ENCODE results near the gene RASSF1.

RASSF1 gene

DNA sequence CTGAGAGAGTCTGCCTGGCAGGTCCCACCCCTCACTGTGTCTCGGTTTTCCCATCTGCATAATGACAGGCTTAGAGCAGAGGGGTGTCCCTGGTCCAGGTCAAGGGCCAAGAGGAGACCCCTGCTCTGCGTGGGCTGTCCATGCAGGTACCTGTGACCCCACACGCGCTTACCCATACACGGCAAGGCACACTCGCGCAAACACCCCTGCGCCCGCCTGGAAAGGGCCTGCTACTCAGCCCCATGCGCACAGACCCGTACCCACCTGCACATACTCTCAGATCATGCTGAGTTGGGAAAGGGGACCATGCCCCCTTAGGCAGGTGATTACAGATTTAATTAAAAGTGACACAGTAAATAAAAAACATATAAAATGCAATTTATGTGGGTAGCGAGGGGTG, 42.1 kb upstream of the RASSF1 start:
- no peak overlapping the region for H3K27ac ChIP-seq
- TF ChIP-seq ZFX (IDR thresholded peaks at IDR 0.05): no peak
- no peak for TF ChIP-seq CTCF (conservative IDR thresholded peaks at IDR 0.05)

DNA sequence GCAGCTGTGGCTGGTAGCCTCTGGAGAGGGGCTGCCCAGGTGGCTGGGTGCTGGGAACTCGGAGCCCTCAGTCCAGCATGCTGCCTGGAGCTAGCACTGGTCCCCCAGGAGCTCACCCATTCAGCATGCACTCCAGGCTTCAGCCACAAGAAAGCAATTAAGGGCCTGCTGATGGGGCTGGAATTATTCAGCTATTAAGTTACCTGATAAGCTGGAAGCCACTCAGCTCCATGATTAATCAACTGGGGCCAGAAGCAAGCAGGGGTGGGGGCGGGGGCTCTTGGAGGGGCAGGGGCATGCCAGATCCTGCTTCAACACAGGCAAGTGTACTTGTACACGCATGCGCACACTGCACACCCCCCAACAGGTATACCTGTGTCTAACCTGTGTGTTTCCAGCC, 40.7 kb upstream of the RASSF1 start:
- H3K27ac ChIP-seq: no peak overlapping the region
- TF ChIP-seq CTCF (conservative IDR thresholded peaks at IDR 0.05) (no peak), ZFX (IDR thresholded peaks at IDR 0.05) (no peak)

GRCh38 chr3:50380405-50381085, 39.9 kb upstream of the RASSF1 start:
- TF ChIP-seq ZFX (IDR thresholded peaks at IDR 0.05): no peak
- no peak for TF ChIP-seq CTCF (conservative IDR thresholded peaks at IDR 0.05)
- H3K27ac ChIP-seq: no peak overlapping the region

DNA sequence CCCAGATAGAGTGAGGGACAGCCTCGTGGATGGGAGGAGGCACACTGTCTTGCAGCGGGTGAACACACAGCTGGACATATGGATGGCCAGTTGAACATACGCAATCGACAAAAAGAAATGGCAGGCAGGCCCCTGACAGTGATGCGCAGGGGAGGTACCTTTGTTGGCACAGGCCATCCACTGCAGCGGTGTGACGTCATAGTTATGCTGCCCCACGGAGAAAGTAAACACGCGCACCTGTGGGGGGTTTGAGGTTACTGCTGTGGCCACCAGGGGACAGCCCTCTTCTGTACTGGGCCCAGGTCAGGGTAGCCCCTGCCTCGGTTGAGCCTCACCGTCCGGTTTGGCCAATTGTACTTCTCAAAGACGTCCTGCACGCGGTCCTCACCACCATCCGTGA, 38.1 kb upstream of the RASSF1 start:
- TF ChIP-seq ZFX (IDR thresholded peaks at IDR 0.05) (no peak), CTCF (conservative IDR thresholded peaks at IDR 0.05) (no peak)
- no peak overlapping the region for H3K27ac ChIP-seq

GRCh38 chr3:50378024-50378423, 37.4 kb upstream of the RASSF1 start:
- no peak for TF ChIP-seq ZFX (IDR thresholded peaks at IDR 0.05)
- no peak for TF ChIP-seq CTCF (conservative IDR thresholded peaks at IDR 0.05)
- no peak overlapping the region for H3K27ac ChIP-seq

GRCh38 chr3:50375258-50375931, 34.8 kb upstream of the RASSF1 start:
- TF ChIP-seq CTCF (conservative IDR thresholded peaks at IDR 0.05) (no peak), ZFX (IDR thresholded peaks at IDR 0.05) (no peak)

DNA sequence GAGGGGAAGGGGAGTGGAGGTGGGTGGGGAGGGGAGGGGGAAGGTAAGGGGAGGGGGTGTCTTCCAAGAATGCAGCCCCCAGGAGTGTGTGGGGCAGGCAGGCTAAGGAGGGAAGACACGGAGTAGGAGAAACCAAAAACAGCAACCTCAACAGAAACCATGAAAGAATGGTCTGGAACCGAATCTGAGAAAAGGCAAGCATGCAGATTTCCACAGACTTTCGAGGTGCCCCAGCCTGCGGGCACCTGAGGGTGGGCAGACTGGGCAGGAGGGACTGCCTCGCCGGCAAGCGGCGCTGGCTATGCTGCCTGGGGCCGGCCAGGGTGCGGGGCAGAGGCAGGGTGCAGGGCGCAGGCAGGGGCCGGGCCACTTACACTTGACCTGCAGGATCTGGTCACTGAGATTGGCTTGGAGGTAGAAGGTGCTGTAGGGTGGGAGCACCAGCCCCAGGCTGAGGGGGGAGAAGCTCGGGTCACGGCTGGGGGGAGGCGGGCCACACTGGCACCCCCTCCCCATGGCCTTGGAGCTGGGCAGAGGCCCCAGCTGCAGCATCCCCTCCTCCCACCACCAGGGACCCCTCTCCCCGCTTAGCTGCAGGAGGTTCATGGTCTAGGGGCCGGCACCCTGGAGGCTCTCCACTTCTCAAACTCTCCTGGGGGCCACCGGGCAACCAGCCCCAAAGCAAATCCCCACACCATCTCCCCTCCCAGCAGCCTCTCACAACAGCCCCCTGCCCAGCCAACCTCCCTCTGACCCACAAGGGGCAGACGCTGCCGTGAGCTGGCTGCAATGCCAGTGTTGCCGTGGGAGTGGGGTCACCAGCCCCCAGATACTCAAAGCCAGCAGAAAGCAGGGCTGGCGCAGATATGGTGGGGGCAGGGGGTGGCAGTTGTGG, 34.0 kb upstream of the RASSF1 start:
- no peak for TF ChIP-seq ZFX (IDR thresholded peaks at IDR 0.05)
- no peak for TF ChIP-seq CTCF (conservative IDR thresholded peaks at IDR 0.05)
- no peak overlapping the region for H3K27ac ChIP-seq

More at GRCh38 chr3:50375258-50375931, 34.8 kb upstream of the RASSF1 start:
- H3K27ac ChIP-seq: no peak overlapping the region
